ENCODE data around the gene USP32. TPM values are rescaled to one million over a fixed set of nuclear protein-coding genes. Genes with fewer than 3 reads are reported as not detected.

Gene USP32
- total RNA-seq, 1 experiment from 2014 or later, result 103 TPM

DNA sequence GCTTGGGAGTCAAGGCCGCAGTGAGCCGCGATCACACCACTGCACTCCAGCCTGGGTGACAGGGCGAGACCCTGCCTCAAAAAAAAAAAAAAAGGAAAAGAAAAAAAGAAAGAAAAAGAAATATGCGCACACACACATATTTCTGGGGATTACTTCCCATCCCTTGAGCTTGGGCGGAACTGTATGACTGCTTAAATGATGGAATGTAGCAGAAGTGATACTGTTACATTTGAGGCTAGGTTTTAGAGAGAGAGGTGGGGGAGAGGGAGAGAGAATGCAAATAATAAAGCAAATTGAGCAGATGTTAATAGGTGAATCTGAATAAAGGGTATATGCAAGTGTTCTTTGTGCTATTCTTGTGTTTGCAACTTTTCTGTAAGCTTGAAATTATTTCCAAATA, 12.0 kb upstream of the USP32 start (continued):
- TF ChIP-seq STAT6 (CRISPR knock-in tag; conservative IDR thresholded peaks at IDR 0.05; ENCODE audit: low read depth) (no peak), ELF4 (CRISPR knock-in tag; IDR thresholded peaks at IDR 0.05; ENCODE audit: low read depth) (no peak)
- TF ChIP-seq, protein P1, sequence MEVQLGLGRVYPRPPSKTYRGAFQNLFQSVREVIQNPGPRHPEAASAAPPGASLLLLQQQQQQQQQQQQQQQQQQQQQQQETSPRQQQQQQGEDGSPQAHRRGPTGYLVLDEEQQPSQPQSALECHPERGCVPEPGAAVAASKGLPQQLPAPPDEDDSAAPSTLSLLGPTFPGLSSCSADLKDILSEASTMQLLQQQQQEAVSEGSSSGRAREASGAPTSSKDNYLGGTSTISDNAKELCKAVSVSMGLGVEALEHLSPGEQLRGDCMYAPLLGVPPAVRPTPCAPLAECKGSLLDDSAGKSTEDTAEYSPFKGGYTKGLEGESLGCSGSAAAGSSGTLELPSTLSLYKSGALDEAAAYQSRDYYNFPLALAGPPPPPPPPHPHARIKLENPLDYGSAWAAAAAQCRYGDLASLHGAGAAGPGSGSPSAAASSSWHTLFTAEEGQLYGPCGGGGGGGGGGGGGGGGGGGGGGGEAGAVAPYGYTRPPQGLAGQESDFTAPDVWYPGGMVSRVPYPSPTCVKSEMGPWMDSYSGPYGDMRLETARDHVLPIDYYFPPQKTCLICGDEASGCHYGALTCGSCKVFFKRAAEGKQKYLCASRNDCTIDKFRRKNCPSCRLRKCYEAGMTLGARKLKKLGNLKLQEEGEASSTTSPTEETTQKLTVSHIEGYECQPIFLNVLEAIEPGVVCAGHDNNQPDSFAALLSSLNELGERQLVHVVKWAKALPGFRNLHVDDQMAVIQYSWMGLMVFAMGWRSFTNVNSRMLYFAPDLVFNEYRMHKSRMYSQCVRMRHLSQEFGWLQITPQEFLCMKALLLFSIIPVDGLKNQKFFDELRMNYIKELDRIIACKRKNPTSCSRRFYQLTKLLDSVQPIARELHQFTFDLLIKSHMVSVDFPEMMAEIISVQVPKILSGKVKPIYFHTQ (CRISPR knock-in tag; IDR thresholded peaks at IDR 0.05), result no peak

- Mint-ChIP-seq H3K4me1 (0 out of 2 replicates have a peak, but pooled peaks cover 2% of the 10 kb centered on the region), H3K27ac (0 out of 2 replicates have a peak overlapping the region, but pooled peaks have one; percentile 37), H3K36me3 (peaks cover under 1% of the 10 kb centered on the region; the same call in 1 of the 2 replicates), H3K9me3 (peaks cover 12% of the 10 kb centered on the region), H3K27me3 (ENCODE audit: low read depth) (no peaks in the 10 kb centered on the region; the same call in 1 of the 2 replicates), H3K4me3 (no peak overlapping the region)
- CTCF ChIA-PET, result interaction anchor here (1.3 to 2.8 kb wide), 2 partner anchors 18 kb away, joined by 4 to 15 read pairs; no protein-coding TSS in a partner anchor
- POLR2A ChIA-PET, result no interaction called here
- TF ChIP-seq OVOL2 (CRISPR knock-in tag; IDR thresholded peaks at IDR 0.05; ENCODE audit: borderline replicate concordance), result no peak
- no peak for TF ChIP-seq CTCF (IDR thresholded peaks at IDR 0.05)
- no peak for TF ChIP-seq NR3C1 (CRISPR knock-in tag; conservative IDR thresholded peaks at IDR 0.05; ENCODE audit: low read depth)
- no peak for TF ChIP-seq USF2 (CRISPR knock-in tag; IDR thresholded peaks at IDR 0.05)
- TF ChIP-seq PRRX2 (CRISPR knock-in tag; IDR thresholded peaks at IDR 0.05), result no peak
- TF ChIP-seq FOXJ3 (CRISPR knock-in tag; IDR thresholded peaks at IDR 0.05; ENCODE audit: borderline replicate concordance), result no peak
- TF ChIP-seq E2F5 (CRISPR knock-in tag; IDR thresholded peaks at IDR 0.05), result no peak
- no peak for TF ChIP-seq NFYB (CRISPR knock-in tag; conservative IDR thresholded peaks at IDR 0.05; ENCODE audit: low read depth)
- TF ChIP-seq ATF6 (CRISPR knock-in tag; IDR thresholded peaks at IDR 0.05), result no peak
- no peak for DNase-seq (ENCODE audit: low spot score)
- no peak for ATAC-seq
These were observed 11.5 kb upstream of the USP32 start for GRCh38 chr17:60403523-60403810.

All from WTC11 (cell line).